ENCODE results near the gene TMEM179B.
"Not testable (repeated sequence)": the region's sequence is repeated elsewhere in the genome, so short reads cannot be mapped to it uniquely, and the experiment has no call there.

DNA sequence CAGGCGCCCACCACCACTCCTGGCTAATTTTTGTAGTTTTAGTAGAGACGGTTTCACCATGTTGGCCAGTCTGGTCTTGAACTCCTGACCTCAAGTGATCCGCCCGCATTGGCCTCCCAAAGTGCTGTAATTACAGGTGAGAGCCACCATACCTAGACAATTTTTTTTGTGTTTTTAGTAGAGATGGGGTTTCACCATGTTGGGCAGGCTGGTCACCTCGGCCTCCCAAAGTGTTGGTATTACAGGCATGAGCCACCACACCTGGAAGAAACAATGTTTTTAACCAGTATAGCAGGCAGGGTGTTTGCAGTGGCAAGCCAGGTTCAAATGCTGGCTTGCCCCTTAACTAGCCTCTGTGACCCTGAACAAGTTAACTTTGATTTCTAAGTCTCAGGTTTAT is 37.3 kb upstream of the TMEM179B start:
- not testable (repeated sequence) for TF ChIP-seq POLR2A (IDR thresholded peaks at IDR 0.05; ENCODE audit: low read depth, low read length); RCOR1 (IDR thresholded peaks at IDR 0.05; ENCODE audit: insufficient replicate concordance, low read length); CHD1 (IDR thresholded peaks at IDR 0.05; ENCODE audit: low read depth, low read length)
- TF ChIP-seq, protein P1, sequence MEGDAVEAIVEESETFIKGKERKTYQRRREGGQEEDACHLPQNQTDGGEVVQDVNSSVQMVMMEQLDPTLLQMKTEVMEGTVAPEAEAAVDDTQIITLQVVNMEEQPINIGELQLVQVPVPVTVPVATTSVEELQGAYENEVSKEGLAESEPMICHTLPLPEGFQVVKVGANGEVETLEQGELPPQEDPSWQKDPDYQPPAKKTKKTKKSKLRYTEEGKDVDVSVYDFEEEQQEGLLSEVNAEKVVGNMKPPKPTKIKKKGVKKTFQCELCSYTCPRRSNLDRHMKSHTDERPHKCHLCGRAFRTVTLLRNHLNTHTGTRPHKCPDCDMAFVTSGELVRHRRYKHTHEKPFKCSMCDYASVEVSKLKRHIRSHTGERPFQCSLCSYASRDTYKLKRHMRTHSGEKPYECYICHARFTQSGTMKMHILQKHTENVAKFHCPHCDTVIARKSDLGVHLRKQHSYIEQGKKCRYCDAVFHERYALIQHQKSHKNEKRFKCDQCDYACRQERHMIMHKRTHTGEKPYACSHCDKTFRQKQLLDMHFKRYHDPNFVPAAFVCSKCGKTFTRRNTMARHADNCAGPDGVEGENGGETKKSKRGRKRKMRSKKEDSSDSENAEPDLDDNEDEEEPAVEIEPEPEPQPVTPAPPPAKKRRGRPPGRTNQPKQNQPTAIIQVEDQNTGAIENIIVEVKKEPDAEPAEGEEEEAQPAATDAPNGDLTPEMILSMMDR (conservative IDR thresholded peaks at IDR 0.05; ENCODE audit: low read depth, low read length) = not testable (repeated sequence)
- TF ChIP-seq, protein P2, sequence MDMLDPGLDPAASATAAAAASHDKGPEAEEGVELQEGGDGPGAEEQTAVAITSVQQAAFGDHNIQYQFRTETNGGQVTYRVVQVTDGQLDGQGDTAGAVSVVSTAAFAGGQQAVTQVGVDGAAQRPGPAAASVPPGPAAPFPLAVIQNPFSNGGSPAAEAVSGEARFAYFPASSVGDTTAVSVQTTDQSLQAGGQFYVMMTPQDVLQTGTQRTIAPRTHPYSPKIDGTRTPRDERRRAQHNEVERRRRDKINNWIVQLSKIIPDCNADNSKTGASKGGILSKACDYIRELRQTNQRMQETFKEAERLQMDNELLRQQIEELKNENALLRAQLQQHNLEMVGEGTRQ (IDR thresholded peaks at IDR 0.05; ENCODE audit: low read depth, low read length) = not testable (repeated sequence)

All from IMR-90 (cell line).